SU-DHL-6 (cell line): ENCODE data around the gene GNPDA2.

Experiments
- CTCF ChIP-seq: fragments of 200-600 bp; sonication (generic); IDR thresholded peaks from one replicate; pipeline ENCODE4 v1.5.1; 2017; ENCODE audit warnings: antibody characterized with exemption, mild to moderate bottlenecking, low read length, moderate library complexity; ENCODE audit not compliant: insufficient read depth, poor library complexity, severe bottlenecking
- EZH2phosphoT487 ChIP-seq: fragments of 200-600 bp; sonication (generic), shearing (Covaris generic); conservative IDR thresholded peaks from 2 replicates; pipeline ENCODE4 v1.6.1; 2018; ENCODE audit warnings: mild to moderate bottlenecking, antibody characterized with exemption, low read length, moderate library complexity, mixed read lengths

- no peak for TF ChIP-seq CTCF
- no peak for TF ChIP-seq EZH2phosphoT487
Observed at GRCh38 chr4:44660396-44660795, 66.0 kb downstream of the GNPDA2 start.
